ENCODE measurements around the gene ERC2. TPM values are rescaled to one million over a fixed set of nuclear protein-coding genes. Genes with fewer than 3 reads are reported as not detected.

Gene ERC2
- total and polyA plus RNA-seq, 2 donors (not counting 1 experiment from before 2014, with no cell fraction given): 0.14 to 0.17 TPM

GRCh38 chr3:55812394-55813013 lies 655.8 kb downstream of the ERC2 start:
- Histone ChIP-seq H3K4me1 (ENCODE audit: control insufficient read depth, extremely low read depth, insufficient read depth, low read length) (no peaks in the 10 kb centered on the region), H3K9ac (ENCODE audit: insufficient read depth, low read length) (no peak overlapping the region), H2AFZ (ENCODE audit: low read length) (no peak overlapping the region), H3K27ac (ENCODE audit: insufficient read depth, low read length) (no peak overlapping the region), H3K36me3 (ENCODE audit: control insufficient read depth, insufficient read depth, low read length) (no peaks in the 10 kb centered on the region), H4K20me1 (ENCODE audit: control insufficient read depth, extremely low read depth, insufficient read depth, low read length) (no peaks in the 10 kb centered on the region), H3K79me2 (ENCODE audit: control insufficient read depth, insufficient read depth, low read length) (no peaks in the 10 kb centered on the region), H3K9me3 (ENCODE audit: control insufficient read depth, insufficient read depth, low read depth, low read length) (no peaks in the 10 kb centered on the region), H3K4me2 (ENCODE audit: extremely low read depth, insufficient read depth, low read length) (no peak overlapping the region), H3K27me3 (ENCODE audit: control insufficient read depth, insufficient read depth, low read length) (no peaks in the 10 kb centered on the region), H3K4me3 (replicated peaks in 1 of 4; ENCODE audit: control extremely low read depth in 1 of 4, insufficient read depth in 1 of 4, low read depth in 3 of 4, low read length in 4 of 4) (no peak overlapping the region)
- DNase-seq (ENCODE audit: low read depth in 2 of 2): no peak
- TF ChIP-seq CTCF (conservative IDR thresholded peaks at IDR 0.05 in 1 of 2, IDR thresholded peaks at IDR 0.05 in 1 of 2; ENCODE audit: low read depth in 1 of 2, low read length in 2 of 2): no peak

GRCh38 chr3:55807210-55807609 lies 661.1 kb downstream of the ERC2 start:
- no peaks in the 10 kb centered on the region for H3K4me1 ChIP-seq (ENCODE audit: control insufficient read depth, extremely low read depth, insufficient read depth, low read length)
- no peaks in the 10 kb centered on the region for H3K79me2 ChIP-seq (ENCODE audit: control insufficient read depth, insufficient read depth, low read length)
- no peaks in the 10 kb centered on the region for H3K9me3 ChIP-seq (ENCODE audit: control insufficient read depth, insufficient read depth, low read depth, low read length)
- no peak overlapping the region for H2AFZ ChIP-seq (ENCODE audit: low read length)
- no peak overlapping the region for H3K4me3 ChIP-seq (replicated peaks in 1 of 4; ENCODE audit: control extremely low read depth in 1 of 4, insufficient read depth in 1 of 4, low read depth in 3 of 4, low read length in 4 of 4)
- no peak overlapping the region for H3K27ac ChIP-seq (ENCODE audit: insufficient read depth, low read length)
- H3K27me3 ChIP-seq (ENCODE audit: control insufficient read depth, insufficient read depth, low read length): no peaks in the 10 kb centered on the region
- no peak overlapping the region for H3K4me2 ChIP-seq (ENCODE audit: extremely low read depth, insufficient read depth, low read length)
- no peak overlapping the region for H3K9ac ChIP-seq (ENCODE audit: insufficient read depth, low read length)
- H4K20me1 ChIP-seq (ENCODE audit: control insufficient read depth, extremely low read depth, insufficient read depth, low read length): no peaks in the 10 kb centered on the region
- TF ChIP-seq CTCF (conservative IDR thresholded peaks at IDR 0.05 in 1 of 2, IDR thresholded peaks at IDR 0.05 in 1 of 2; ENCODE audit: low read depth in 1 of 2, low read length in 2 of 2): no peak
- TF ChIP-seq EZH2 (IDR thresholded peaks at IDR 0.05; ENCODE audit: low read length, missing control alignments): no peak
- no peaks in the 10 kb centered on the region for H3K36me3 ChIP-seq (ENCODE audit: control insufficient read depth, insufficient read depth, low read length)
- no peak for DNase-seq (ENCODE audit: low read depth in 2 of 2)

- H3K27me3 ChIP-seq (ENCODE audit: control insufficient read depth, insufficient read depth, low read length): no peaks in the 10 kb centered on the region
- TF ChIP-seq EZH2 (IDR thresholded peaks at IDR 0.05; ENCODE audit: low read length, missing control alignments): no peak
- no peak for TF ChIP-seq CTCF (conservative IDR thresholded peaks at IDR 0.05 in 1 of 2, IDR thresholded peaks at IDR 0.05 in 1 of 2; ENCODE audit: low read depth in 1 of 2, low read length in 2 of 2)
Measured at GRCh38 chr3:55805169-55805568, 663.1 kb downstream of the ERC2 start.

More at GRCh38 chr3:55805169-55805568, 663.1 kb downstream of the ERC2 start:
- H4K20me1 ChIP-seq (ENCODE audit: control insufficient read depth, extremely low read depth, insufficient read depth, low read length): no peaks in the 10 kb centered on the region
- no peak overlapping the region for H2AFZ ChIP-seq (ENCODE audit: low read length)
- no peak for DNase-seq (ENCODE audit: low read depth in 2 of 2)
- no peaks in the 10 kb centered on the region for H3K4me1 ChIP-seq (ENCODE audit: control insufficient read depth, extremely low read depth, insufficient read depth, low read length)
- H3K4me2 ChIP-seq (ENCODE audit: extremely low read depth, insufficient read depth, low read length): no peak overlapping the region
- no peak overlapping the region for H3K9ac ChIP-seq (ENCODE audit: insufficient read depth, low read length)
- no peak overlapping the region for H3K4me3 ChIP-seq (replicated peaks in 1 of 4; ENCODE audit: control extremely low read depth in 1 of 4, insufficient read depth in 1 of 4, low read depth in 3 of 4, low read length in 4 of 4)
- H3K9me3 ChIP-seq (ENCODE audit: control insufficient read depth, insufficient read depth, low read depth, low read length): no peaks in the 10 kb centered on the region
- no peaks in the 10 kb centered on the region for H3K36me3 ChIP-seq (ENCODE audit: control insufficient read depth, insufficient read depth, low read length)
- H3K27ac ChIP-seq (ENCODE audit: insufficient read depth, low read length): no peak overlapping the region
- no peaks in the 10 kb centered on the region for H3K79me2 ChIP-seq (ENCODE audit: control insufficient read depth, insufficient read depth, low read length)

Measured in fibroblast of lung (primary cell).